ENCODE results near the gene LZTS2.

The LZTS2 gene

DNA sequence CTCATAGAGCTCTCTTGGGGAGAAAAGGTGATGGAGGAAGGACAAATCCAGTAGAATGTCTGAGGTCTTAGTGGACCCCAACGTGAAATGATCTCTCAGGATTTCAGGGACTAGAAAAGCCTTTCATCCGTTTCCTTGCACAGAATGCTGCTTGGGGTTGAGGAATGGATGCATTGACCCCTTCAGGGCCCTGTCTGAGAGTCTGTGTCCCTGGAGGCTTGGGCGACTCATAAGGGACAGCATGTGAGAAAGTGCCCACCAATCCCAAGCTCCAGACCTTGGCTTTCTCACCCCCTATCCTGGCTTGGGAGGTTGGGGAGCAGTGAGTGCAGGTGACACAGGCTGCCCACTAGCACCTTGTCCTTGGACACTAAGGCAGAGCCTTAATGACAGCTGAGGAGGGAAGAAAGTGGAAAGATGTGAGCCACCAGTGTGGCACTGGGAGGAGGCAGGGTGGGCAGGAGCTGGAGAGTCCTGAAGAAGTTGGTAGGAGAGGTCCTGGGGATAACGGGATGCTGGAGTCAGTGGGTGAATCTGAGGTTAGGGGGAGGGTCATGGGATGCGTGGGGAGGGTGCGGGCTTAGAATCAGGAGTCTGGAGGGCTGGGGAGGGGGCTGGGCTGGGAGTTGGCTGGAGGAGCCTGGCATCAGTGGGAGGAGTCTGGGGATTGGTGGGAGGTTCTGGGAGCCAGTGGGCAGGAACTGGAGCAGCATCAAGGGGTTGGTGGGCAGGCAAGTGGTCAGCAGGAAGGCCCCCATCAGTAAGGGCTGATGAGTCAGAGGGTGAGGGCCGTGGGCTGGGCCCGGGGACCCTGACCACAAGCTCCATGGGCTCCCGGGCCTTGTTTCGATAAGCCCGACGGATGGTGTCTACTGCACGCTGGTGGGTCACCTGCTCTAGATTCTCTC lies 8.6 kb downstream of the LZTS2 start:
- Histone ChIP-seq H3K4me3 (ENCODE audit: low read length in 2 of 2) (no peak overlapping the region), H3K27me3 (ENCODE audit: control insufficient read depth in 1 of 2, insufficient read depth in 2 of 2, low read length in 2 of 2) (no peaks in the 10 kb centered on the region), H3K9me3 (ENCODE audit: control insufficient read depth in 2 of 2, low read length in 2 of 2) (no peaks in the 10 kb centered on the region), H3K27ac (ENCODE audit: low read length) (peak overlapping the region; percentile 67), H3K9ac (ENCODE audit: low read length in 2 of 2) (peak overlapping the region; percentile 29 to 39), H3K4me1 (ENCODE audit: control insufficient read depth, insufficient read depth, low read length) (peaks cover 38% of the 10 kb centered on the region), H3K36me3 (ENCODE audit: control insufficient read depth in 2 of 2, insufficient read depth in 2 of 2, low read length in 2 of 2) (peaks cover 20% of the 10 kb centered on the region in 2 donors)

DNA sequence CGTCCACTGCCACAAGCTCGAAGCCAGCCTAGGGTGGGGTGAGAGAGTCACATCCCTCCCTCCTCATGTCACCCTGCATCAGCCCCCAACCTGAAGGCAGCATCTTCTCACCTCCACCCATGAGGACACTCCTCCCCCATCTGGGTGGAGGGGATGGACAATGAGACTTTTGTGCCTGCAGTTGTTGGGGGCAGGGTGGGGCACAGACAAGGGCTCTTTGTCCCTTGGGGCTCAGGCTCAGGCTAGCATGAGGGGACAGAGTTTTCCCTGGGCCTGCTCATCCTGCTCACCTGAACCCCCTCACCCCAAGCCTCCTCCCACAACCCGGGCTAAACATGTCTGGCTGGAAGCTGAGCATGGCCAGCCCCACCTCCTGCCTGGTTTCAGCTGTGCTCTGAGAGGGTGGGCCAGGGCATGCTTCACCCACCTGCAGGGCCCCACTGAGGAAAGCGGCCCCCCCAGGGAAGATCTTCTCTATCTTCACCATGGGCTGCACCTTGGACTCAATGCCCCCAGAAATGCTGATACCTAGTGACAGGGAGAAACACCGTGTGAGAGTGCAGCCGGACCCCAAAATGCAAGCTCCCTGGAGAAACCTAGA lies 9.3 kb downstream of the LZTS2 start:
- Histone ChIP-seq H3K9me3 (ENCODE audit: control insufficient read depth in 2 of 2, low read length in 2 of 2) (no peaks in the 10 kb centered on the region), H3K27me3 (ENCODE audit: control insufficient read depth in 1 of 2, insufficient read depth in 2 of 2, low read length in 2 of 2) (no peaks in the 10 kb centered on the region), H3K4me3 (ENCODE audit: low read length in 2 of 2) (no peak overlapping the region), H3K36me3 (ENCODE audit: control insufficient read depth in 2 of 2, insufficient read depth in 2 of 2, low read length in 2 of 2) (peaks cover 13% of the 10 kb centered on the region in 2 donors), H3K9ac (ENCODE audit: low read length in 2 of 2) (no peak overlapping the region), H3K27ac (ENCODE audit: low read length) (no peak overlapping the region), H3K4me1 (ENCODE audit: control insufficient read depth, insufficient read depth, low read length) (peaks cover 38% of the 10 kb centered on the region)

DNA sequence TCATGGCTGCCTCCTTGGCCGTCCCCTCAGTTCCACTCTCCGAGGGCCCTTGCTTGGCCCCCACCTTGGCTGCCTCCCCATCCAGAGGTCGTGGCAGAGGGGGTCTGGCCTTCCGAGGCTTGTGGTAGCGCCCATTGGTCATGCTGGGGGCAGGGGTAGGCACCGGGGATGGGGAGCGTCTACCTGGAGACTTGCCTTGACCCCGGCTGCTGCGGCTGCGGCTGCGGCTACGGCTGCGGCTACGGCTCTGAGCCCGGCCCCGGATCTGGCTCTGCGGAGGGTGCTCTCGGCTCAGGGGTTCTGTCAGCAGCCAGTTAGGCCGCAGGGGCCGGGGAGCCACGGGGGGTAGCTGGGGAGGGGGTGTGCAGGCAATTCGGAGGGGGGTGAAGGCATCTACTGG lies 10.7 kb downstream of the LZTS2 start:
- H3K4me3 ChIP-seq (ENCODE audit: low read length in 2 of 2) = no peak overlapping the region
- H3K27ac ChIP-seq (ENCODE audit: low read length) = no peak overlapping the region

DNA sequence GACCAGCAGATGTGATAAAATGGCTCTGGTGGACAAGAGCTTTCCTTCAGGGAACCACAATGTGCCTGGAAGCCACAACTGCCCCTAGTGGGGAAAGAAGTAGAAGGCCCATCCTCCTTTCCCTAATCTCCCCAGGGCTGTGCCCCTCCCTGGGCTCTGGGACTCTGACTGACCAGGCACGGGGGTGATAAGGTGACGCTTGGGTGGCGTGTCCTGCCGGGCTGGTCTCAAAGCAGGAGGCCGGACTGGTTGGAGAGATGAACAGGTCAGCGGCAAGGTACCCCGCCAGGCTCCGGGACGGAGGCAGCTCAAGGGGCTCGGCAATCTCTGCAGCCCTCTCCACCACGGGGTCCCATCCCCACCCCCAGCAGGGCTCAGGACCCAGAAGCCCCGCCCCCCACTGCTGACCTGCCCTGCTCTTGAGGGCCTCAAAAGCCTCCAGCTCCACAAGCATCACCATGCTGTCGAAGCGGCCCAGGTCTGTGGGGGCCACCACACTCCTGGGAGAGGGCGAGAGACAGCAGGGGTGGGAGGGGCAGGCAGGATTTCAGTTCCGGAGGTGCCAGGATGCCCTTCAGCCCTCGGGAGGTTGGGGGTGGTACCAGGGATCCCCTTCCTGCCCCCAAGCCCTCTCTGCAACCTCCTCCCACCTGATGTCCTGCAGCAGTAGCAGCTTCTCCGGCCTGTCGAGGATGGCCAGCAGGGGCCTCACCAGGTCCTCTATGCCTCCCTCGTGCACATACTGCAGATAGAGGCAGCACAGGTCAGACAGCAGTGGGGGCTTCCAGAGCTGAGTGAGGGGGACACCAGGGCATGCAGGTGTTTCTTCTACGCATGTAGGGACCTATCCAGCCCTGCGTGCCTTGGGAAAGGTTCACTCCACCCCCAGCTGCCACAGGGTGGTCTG lies 12.2 kb downstream of the LZTS2 start:
- H3K9me3 ChIP-seq (ENCODE audit: control insufficient read depth in 2 of 2, low read length in 2 of 2) = no peaks in the 10 kb centered on the region
- peaks cover 0 to 2% of the 10 kb centered on the region in 2 donors for H3K36me3 ChIP-seq (ENCODE audit: control insufficient read depth in 2 of 2, insufficient read depth in 2 of 2, low read length in 2 of 2)
- H3K27me3 ChIP-seq (ENCODE audit: control insufficient read depth in 1 of 2, insufficient read depth in 2 of 2, low read length in 2 of 2) = peaks cover 5 to 10% of the 10 kb centered on the region in 2 donors
- no peak overlapping the region for H3K27ac ChIP-seq (ENCODE audit: low read length)
- peak overlapping the region in 1 of 2 donors; percentile 47 for H3K9ac ChIP-seq (ENCODE audit: low read length in 2 of 2)
- H3K4me1 ChIP-seq (ENCODE audit: control insufficient read depth, insufficient read depth, low read length) = peaks cover 43% of the 10 kb centered on the region
- H3K4me3 ChIP-seq (ENCODE audit: low read length in 2 of 2) = no peak overlapping the region

More for the DNA sequence above, 10.7 kb downstream of the LZTS2 start:
- Histone ChIP-seq H3K36me3 (ENCODE audit: control insufficient read depth in 2 of 2, insufficient read depth in 2 of 2, low read length in 2 of 2) (peaks cover 7 to 10% of the 10 kb centered on the region in 2 donors), H3K27me3 (ENCODE audit: control insufficient read depth in 1 of 2, insufficient read depth in 2 of 2, low read length in 2 of 2) (no peaks in the 10 kb centered on the region), H3K9me3 (ENCODE audit: control insufficient read depth in 2 of 2, low read length in 2 of 2) (no peaks in the 10 kb centered on the region), H3K4me1 (ENCODE audit: control insufficient read depth, insufficient read depth, low read length) (peaks cover 45% of the 10 kb centered on the region), H3K9ac (ENCODE audit: low read length in 2 of 2) (no peak overlapping the region)

DNA sequence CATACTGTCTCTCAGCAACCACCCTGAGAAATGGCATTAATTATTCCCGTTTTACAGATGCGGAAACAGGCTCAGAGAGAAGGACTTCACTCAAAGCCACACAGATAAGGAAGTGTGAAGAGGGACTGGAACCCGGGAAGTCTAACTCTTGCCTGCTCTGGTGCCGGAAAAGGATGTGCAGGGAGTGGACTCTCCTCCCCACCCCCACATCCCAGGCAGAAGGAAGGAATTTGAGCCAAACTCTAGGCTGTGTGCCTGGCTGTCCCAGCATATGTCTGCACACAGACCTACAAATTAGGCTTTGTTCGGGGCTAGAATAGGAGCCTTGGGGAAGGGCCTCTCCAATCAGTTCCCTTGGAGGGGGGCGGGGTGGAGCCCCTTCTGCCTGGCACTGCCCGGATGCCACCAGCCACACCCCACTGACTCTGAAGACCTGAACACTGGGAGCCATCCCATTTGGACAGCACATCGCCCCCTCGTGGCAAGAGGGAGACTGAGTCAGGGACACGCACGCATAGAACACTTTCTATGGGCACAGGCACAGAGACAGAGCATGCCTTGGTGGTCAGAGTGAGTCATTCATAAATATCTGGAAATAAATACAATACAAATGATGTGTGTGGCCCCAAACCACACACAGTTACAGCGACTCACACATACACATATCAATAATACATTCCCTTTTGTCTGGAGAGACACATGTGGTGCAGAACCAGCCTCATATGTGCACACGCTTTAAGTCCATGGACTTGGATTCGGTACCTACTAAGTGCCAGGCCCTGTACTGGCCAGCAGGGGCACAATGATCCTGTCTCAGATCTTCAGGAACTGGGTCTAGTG lies 13.1 kb downstream of the LZTS2 start:
- Histone ChIP-seq H3K9me3 (ENCODE audit: control insufficient read depth in 2 of 2, low read length in 2 of 2) (no peaks in the 10 kb centered on the region), H3K9ac (ENCODE audit: low read length in 2 of 2) (peak overlapping the region in 1 of 2 donors; percentile 47), H3K36me3 (ENCODE audit: control insufficient read depth in 2 of 2, insufficient read depth in 2 of 2, low read length in 2 of 2) (no peaks in the 10 kb centered on the region), H3K27ac (ENCODE audit: low read length) (peak overlapping the region; percentile 58), H3K4me1 (ENCODE audit: control insufficient read depth, insufficient read depth, low read length) (peaks cover 36% of the 10 kb centered on the region), H3K4me3 (ENCODE audit: low read length in 2 of 2) (peak overlapping the region in 1 of 2 donors; percentile 35), H3K27me3 (ENCODE audit: control insufficient read depth in 1 of 2, insufficient read depth in 2 of 2, low read length in 2 of 2) (peaks cover 7 to 14% of the 10 kb centered on the region in 2 donors)

DNA sequence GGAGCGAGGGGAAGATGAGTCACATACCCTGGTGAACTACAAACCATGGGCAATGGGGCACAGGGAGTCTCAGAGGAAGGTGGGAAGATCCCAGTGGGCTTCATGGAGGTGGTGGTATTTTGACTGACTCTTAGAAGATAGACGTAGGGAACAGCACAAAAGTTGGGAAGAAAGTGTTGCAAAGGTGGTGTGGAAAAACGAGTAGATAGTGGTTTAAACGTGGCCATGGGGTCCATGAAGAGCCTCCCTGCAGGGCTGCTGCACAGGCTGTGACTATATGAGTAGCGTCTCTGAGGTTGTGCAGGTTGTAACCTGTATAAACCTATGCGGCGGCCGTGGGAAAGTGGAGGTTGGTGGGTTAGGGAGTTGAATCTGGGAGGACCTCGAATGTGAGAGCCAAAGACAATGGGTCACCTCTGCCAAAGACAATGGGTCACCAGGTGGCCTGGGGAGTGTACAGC lies 13.8 kb downstream of the LZTS2 start:
- Histone ChIP-seq H3K9ac (ENCODE audit: low read length in 2 of 2) (peak overlapping the region in 1 of 2 donors; percentile 47), H3K9me3 (ENCODE audit: control insufficient read depth in 2 of 2, low read length in 2 of 2) (no peaks in the 10 kb centered on the region), H3K4me3 (ENCODE audit: low read length in 2 of 2) (peak overlapping the region in 1 of 2 donors; percentile 35), H3K27me3 (ENCODE audit: control insufficient read depth in 1 of 2, insufficient read depth in 2 of 2, low read length in 2 of 2) (peaks cover 7 to 16% of the 10 kb centered on the region in 2 donors), H3K27ac (ENCODE audit: low read length) (peak overlapping the region; percentile 58), H3K4me1 (ENCODE audit: control insufficient read depth, insufficient read depth, low read length) (peaks cover 31% of the 10 kb centered on the region), H3K36me3 (ENCODE audit: control insufficient read depth in 2 of 2, insufficient read depth in 2 of 2, low read length in 2 of 2) (no peaks in the 10 kb centered on the region)

DNA sequence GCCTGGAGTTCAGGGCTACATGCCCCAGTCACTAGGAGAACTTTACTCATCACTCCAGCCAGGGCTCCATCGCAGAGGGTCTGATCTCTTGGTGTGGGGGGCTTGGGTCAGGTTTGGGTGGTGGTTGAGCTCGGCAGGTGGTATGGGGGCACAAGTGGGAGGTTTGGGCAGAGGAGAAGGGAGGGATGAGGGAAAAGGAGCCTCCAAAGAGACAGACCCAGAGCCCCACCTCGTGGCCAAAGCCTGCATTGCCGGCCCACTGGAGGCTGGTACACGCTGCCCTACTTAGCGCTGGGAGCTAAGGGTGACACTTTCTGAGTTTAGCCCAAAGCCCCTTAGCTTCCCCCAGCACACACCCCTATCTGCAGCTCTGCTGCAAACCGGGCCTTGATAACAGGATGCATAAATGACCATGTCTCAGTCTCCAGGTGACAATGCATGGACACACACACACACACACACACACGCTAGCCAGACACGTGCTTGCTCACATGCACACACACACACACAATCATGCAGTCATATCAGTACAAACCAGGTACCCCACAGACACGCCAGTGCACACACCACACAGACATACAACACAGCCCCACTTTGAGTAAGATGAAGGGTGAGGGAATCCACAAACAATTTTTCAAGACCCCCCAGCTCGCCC lies 14.7 kb downstream of the LZTS2 start:
- Histone ChIP-seq H3K27ac (ENCODE audit: low read length) (no peak overlapping the region), H3K9me3 (ENCODE audit: control insufficient read depth in 2 of 2, low read length in 2 of 2) (no peaks in the 10 kb centered on the region), H3K4me3 (ENCODE audit: low read length in 2 of 2) (no peak overlapping the region), H3K4me1 (ENCODE audit: control insufficient read depth, insufficient read depth, low read length) (peaks cover 29% of the 10 kb centered on the region), H3K9ac (ENCODE audit: low read length in 2 of 2) (no peak overlapping the region), H3K36me3 (ENCODE audit: control insufficient read depth in 2 of 2, insufficient read depth in 2 of 2, low read length in 2 of 2) (no peaks in the 10 kb centered on the region), H3K27me3 (ENCODE audit: control insufficient read depth in 1 of 2, insufficient read depth in 2 of 2, low read length in 2 of 2) (peaks cover 9 to 24% of the 10 kb centered on the region in 2 donors)

DNA sequence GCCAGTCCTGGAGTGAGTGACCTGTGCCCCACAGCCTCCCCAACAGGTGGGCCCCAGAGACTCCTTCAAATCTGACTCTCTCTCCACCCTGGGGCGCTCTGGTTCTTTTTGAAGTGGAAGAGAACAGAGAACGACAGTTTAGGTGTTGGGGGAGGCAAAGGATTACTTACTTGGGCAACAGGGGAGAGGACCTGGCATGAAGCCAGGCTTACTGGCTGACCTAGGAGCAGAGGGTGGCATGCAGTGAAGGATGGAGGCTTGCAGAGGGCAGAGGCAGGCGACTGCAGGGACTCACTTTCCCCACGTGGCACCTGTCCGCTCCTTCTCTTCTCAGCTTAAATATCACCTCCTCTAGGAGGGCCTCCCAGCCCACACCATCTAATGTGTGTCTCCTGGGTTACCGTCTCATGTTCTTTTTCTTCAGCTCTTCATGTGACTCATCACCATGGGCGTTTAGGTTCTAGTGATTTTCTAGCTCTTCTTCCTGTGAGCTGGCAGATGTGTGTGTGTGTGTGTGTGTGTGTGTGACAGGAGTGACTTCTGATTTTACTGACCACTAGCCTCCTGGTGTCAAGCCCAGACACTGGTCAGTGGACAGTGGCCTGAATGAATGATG lies 15.5 kb downstream of the LZTS2 start:
- no peak overlapping the region for H3K9ac ChIP-seq (ENCODE audit: low read length in 2 of 2)
- peaks cover 29% of the 10 kb centered on the region for H3K4me1 ChIP-seq (ENCODE audit: control insufficient read depth, insufficient read depth, low read length)
- H3K9me3 ChIP-seq (ENCODE audit: control insufficient read depth in 2 of 2, low read length in 2 of 2) = no peaks in the 10 kb centered on the region
- no peak overlapping the region for H3K4me3 ChIP-seq (ENCODE audit: low read length in 2 of 2)
- no peaks in the 10 kb centered on the region for H3K36me3 ChIP-seq (ENCODE audit: control insufficient read depth in 2 of 2, insufficient read depth in 2 of 2, low read length in 2 of 2)
- no peak overlapping the region for H3K27ac ChIP-seq (ENCODE audit: low read length)
- peaks cover 9 to 24% of the 10 kb centered on the region in 2 donors for H3K27me3 ChIP-seq (ENCODE audit: control insufficient read depth in 1 of 2, insufficient read depth in 2 of 2, low read length in 2 of 2)

DNA sequence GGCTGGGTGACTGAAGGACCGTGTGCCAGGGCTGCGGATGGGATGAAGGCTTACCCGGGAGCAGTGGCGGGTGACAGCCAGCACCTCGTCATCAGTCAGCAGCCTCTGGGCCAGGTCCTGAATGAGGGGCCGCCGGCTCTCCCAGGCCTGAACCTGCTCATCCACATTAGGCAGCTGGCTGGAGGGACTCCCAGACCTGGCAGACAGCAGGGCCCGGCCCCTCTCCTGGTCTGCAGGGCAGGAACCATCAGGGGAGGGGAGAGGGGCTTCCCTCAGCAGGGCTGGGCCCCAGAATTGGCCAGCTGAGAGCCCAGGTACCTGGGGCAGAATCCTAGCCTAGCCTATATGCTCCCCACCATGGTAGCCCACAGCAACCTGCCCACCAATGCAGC lies 16.0 kb downstream of the LZTS2 start:
- Histone ChIP-seq H3K27me3 (ENCODE audit: control insufficient read depth in 1 of 2, insufficient read depth in 2 of 2, low read length in 2 of 2) (peaks cover 11 to 24% of the 10 kb centered on the region in 2 donors), H3K4me1 (ENCODE audit: control insufficient read depth, insufficient read depth, low read length) (peaks cover 29% of the 10 kb centered on the region), H3K9me3 (ENCODE audit: control insufficient read depth in 2 of 2, low read length in 2 of 2) (no peaks in the 10 kb centered on the region), H3K27ac (ENCODE audit: low read length) (no peak overlapping the region), H3K9ac (ENCODE audit: low read length in 2 of 2) (no peak overlapping the region), H3K36me3 (ENCODE audit: control insufficient read depth in 2 of 2, insufficient read depth in 2 of 2, low read length in 2 of 2) (no peaks in the 10 kb centered on the region), H3K4me3 (ENCODE audit: low read length in 2 of 2) (no peak overlapping the region)
